HL-60 (cell line): ENCODE data around the gene FAM83E.

Source experiments
- GABPA ChIP-seq: IDR thresholded peaks from 2 replicates; pipeline ENCODE4 v1.6.1; 2012; ENCODE audit warnings: low read depth
- POLR2AphosphoS5 ChIP-seq: IDR thresholded peaks from 2 replicates; pipeline ENCODE4 v1.6.1; 2012; ENCODE audit warnings: low read depth
- TF ChIP-seq, protein P1 (sequence below): IDR thresholded peaks from 2 replicates; pipeline ENCODE4 v1.6.1; 2012; ENCODE audit warnings: low read depth; ENCODE audit not compliant: insufficient replicate concordance
- TF ChIP-seq, protein P2 (sequence below): IDR thresholded peaks from one replicate; pipeline ENCODE4 v1.5.1; 2011; ENCODE audit warnings: low read length, control low read depth, inconsistent platforms; ENCODE audit not compliant: insufficient read depth

DNA sequence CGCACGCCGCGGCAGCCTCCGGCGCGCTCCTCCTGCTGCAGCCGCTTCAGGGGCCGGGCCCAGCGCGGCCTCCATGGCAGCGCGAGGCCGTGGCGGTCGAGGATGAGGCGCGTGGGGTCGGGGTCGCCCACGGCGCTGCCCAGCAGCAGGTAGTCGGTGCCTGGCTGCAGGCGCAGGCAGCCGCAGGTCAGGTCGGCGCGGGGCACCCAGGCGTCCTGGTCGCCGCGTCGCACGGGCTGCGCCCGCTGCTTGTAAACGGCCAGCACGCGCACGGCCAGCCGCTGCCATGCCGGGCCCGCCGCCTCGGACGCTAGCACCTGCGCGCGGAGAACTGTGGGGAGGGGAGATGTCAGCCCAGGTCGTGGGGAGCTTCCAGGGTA lies 46.8 kb upstream of the FAM83E start:
- TF ChIP-seq POLR2AphosphoS5 (no peak), GABPA (no peak)
- TF ChIP-seq, protein P1, sequence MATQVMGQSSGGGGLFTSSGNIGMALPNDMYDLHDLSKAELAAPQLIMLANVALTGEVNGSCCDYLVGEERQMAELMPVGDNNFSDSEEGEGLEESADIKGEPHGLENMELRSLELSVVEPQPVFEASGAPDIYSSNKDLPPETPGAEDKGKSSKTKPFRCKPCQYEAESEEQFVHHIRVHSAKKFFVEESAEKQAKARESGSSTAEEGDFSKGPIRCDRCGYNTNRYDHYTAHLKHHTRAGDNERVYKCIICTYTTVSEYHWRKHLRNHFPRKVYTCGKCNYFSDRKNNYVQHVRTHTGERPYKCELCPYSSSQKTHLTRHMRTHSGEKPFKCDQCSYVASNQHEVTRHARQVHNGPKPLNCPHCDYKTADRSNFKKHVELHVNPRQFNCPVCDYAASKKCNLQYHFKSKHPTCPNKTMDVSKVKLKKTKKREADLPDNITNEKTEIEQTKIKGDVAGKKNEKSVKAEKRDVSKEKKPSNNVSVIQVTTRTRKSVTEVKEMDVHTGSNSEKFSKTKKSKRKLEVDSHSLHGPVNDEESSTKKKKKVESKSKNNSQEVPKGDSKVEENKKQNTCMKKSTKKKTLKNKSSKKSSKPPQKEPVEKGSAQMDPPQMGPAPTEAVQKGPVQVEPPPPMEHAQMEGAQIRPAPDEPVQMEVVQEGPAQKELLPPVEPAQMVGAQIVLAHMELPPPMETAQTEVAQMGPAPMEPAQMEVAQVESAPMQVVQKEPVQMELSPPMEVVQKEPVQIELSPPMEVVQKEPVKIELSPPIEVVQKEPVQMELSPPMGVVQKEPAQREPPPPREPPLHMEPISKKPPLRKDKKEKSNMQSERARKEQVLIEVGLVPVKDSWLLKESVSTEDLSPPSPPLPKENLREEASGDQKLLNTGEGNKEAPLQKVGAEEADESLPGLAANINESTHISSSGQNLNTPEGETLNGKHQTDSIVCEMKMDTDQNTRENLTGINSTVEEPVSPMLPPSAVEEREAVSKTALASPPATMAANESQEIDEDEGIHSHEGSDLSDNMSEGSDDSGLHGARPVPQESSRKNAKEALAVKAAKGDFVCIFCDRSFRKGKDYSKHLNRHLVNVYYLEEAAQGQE = no peak
- TF ChIP-seq, protein P2, sequence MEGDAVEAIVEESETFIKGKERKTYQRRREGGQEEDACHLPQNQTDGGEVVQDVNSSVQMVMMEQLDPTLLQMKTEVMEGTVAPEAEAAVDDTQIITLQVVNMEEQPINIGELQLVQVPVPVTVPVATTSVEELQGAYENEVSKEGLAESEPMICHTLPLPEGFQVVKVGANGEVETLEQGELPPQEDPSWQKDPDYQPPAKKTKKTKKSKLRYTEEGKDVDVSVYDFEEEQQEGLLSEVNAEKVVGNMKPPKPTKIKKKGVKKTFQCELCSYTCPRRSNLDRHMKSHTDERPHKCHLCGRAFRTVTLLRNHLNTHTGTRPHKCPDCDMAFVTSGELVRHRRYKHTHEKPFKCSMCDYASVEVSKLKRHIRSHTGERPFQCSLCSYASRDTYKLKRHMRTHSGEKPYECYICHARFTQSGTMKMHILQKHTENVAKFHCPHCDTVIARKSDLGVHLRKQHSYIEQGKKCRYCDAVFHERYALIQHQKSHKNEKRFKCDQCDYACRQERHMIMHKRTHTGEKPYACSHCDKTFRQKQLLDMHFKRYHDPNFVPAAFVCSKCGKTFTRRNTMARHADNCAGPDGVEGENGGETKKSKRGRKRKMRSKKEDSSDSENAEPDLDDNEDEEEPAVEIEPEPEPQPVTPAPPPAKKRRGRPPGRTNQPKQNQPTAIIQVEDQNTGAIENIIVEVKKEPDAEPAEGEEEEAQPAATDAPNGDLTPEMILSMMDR = no peak
